GM12878 (cell line): ENCODE data around the gene AMT. TPM values are rescaled to one million over a fixed set of nuclear protein-coding genes. Genes with fewer than 3 reads are reported as not detected.
A peak's percentile ranks its signal among the peaks of the same experiment; 100 is the strongest.

ENCODE experiments used
- BCL3 ChIP-seq: IDR thresholded peaks from 2 replicates; pipeline ENCODE4 v1.6.1; 2011; ENCODE audit warnings: borderline replicate concordance, low read depth, mild to moderate bottlenecking, moderate library complexity, low read length; ENCODE audit not compliant: insufficient read depth, poor library complexity, severe bottlenecking
- BRCA1 ChIP-seq: IDR thresholded peaks from 2 replicates; pipeline ENCODE4 v1.6.1; 2011; ENCODE audit warnings: low read depth, low read length, improper control_type of control experiment
- CBX3 ChIP-seq: fragments of 200-600 bp; sonication (generic); IDR thresholded peaks from 2 replicates; pipeline ENCODE4 v1.6.1; 2016; ENCODE audit warnings: low read depth, borderline replicate concordance
- CBX5 ChIP-seq: sonication (generic); IDR thresholded peaks from 2 replicates; pipeline ENCODE4 v1.6.1; 2016; ENCODE audit warnings: low read depth, moderate library complexity, mild to moderate bottlenecking, inconsistent platforms
- CHD1 ChIP-seq: IDR thresholded peaks from 2 replicates; pipeline ENCODE4 v1.6.1; 2012; ENCODE audit warnings: low read depth, low read length, improper control_type of control experiment
- DPF2 ChIP-seq: fragments of 450-650 bp; IDR thresholded peaks from 2 replicates; pipeline ENCODE4 v1.6.1; 2017; ENCODE audit warnings: mild to moderate bottlenecking
- EED ChIP-seq: sonication (generic); IDR thresholded peaks from 2 replicates; pipeline ENCODE4 v1.6.1; 2016; ENCODE audit warnings: antibody characterized with exemption, low read depth
- EZH2 ChIP-seq: IDR thresholded peaks from 2 replicates; pipeline ENCODE4 v1.6.1; 2012; ENCODE audit warnings: low read depth, mild to moderate bottlenecking, control low read depth, inconsistent platforms, low read length, borderline replicate concordance; ENCODE audit not compliant: control insufficient read depth
- HCFC1 ChIP-seq: fragments of 150-350 bp; IDR thresholded peaks from 2 replicates; pipeline ENCODE4 v1.6.1; 2014; ENCODE audit warnings: low read length
- HDGF ChIP-seq: fragments of 450-650 bp; IDR thresholded peaks from 2 replicates; pipeline ENCODE4 v1.6.1; 2016; ENCODE audit warnings: antibody characterized with exemption
- MAX ChIP-seq: IDR thresholded peaks from 2 replicates; pipeline ENCODE4 v1.6.1; 2012; ENCODE audit warnings: low read depth, low read length, improper control_type of control experiment
- MYB ChIP-seq: fragments of 150-350 bp; IDR thresholded peaks from 2 replicates; pipeline ENCODE4 v1.6.1; 2014; ENCODE audit warnings: mild to moderate bottlenecking, low read depth, low read length, borderline replicate concordance
- MYC ChIP-seq: IDR thresholded peaks from 2 replicates; pipeline ENCODE4 v1.6.1; 2011; ENCODE audit warnings: mild to moderate bottlenecking, low read length, moderate library complexity, inconsistent platforms; ENCODE audit not compliant: insufficient read depth, insufficient replicate concordance, insufficient read length, severe bottlenecking
- NBN ChIP-seq: fragments of 450-650 bp; IDR thresholded peaks from 2 replicates; pipeline ENCODE4 v1.6.1; 2016
- POLR2AphosphoS5 ChIP-seq: IDR thresholded peaks from 2 replicates; pipeline ENCODE4 v1.6.1; 2011; ENCODE audit warnings: mild to moderate bottlenecking, low read length, inconsistent platforms
- RAD21 ChIP-seq: IDR thresholded peaks from 2 replicates; pipeline ENCODE4 v1.6.1; 2011; ENCODE audit warnings: mild to moderate bottlenecking, low read depth, low read length, moderate library complexity; ENCODE audit not compliant: insufficient read depth
- SKIL ChIP-seq: fragments of 450-650 bp; IDR thresholded peaks from 2 replicates; pipeline ENCODE4 v1.6.1; 2017; ENCODE audit warnings: mild to moderate bottlenecking, low read depth, inconsistent platforms; ENCODE audit not compliant: poor library complexity, severe bottlenecking
- USF1 ChIP-seq: IDR thresholded peaks from 2 replicates; pipeline ENCODE4 v1.6.1; 2011; ENCODE audit warnings: borderline replicate concordance, low read depth, mild to moderate bottlenecking, moderate library complexity, mixed read lengths, low read length; ENCODE audit not compliant: insufficient read depth; ENCODE audit errors: extremely low read length
- WRNIP1 ChIP-seq: IDR thresholded peaks from 2 replicates; pipeline ENCODE4 v1.6.1; 2011; ENCODE audit warnings: low read depth, low read length, improper control_type of control experiment, borderline replicate concordance
- ZNF24 ChIP-seq: fragments of 450-650 bp; IDR thresholded peaks from 2 replicates; pipeline ENCODE4 v1.6.1; 2017; ENCODE audit warnings: antibody characterized with exemption, mild to moderate bottlenecking
- ZNF687 ChIP-seq: fragments of 450-650 bp; IDR thresholded peaks from 2 replicates; pipeline ENCODE4 v1.6.1; 2017; ENCODE audit warnings: mild to moderate bottlenecking, moderate library complexity
- ZSCAN29 ChIP-seq: fragments of 450-650 bp; IDR thresholded peaks from 2 replicates; pipeline ENCODE4 v1.6.1; 2017; ENCODE audit warnings: mild to moderate bottlenecking, moderate library complexity
- polyA plus RNA-seq, 11 experiments: library from polyadenylated mRNA; depleted of rRNA in 4 of 11; unstranded in 6 of 11; stranded (reverse) in 5 of 11; fragments of >200 nt; fragmentation: Nextera tagmentation in 4 of 11; fragmentation: Illumina TruSeq in 1 of 11; extraction: Ambion mirVana in 4 of 11; extraction: Trizol in 1 of 11; gene quantifications; 1 replicate in 1 of 11; 2 replicates in 10 of 11; pipeline versions ENCODE4 v1.2.1 to v1.2.3, GENCODE V29; 2011 to 2016; ENCODE audit warnings: inconsistent platforms in 2 of 11, missing spikeins in 2 of 11, low read depth in 1 of 11
- total RNA-seq, 4 experiments: library from RNA; depleted of rRNA in 3 of 4; stranded (reverse); fragments of >200 nt in 3 of 4; fragmentation: Illumina TruSeq in 1 of 4; extraction: Trizol in 1 of 4; gene quantifications; 2 replicates each; pipeline versions ENCODE4 v1.2.1 to v1.2.3, GENCODE V29; 2013 to 2021

Gene AMT
- total and polyA plus RNA-seq, 10 of the 15 experiments (the other 5 are each of a cell fraction or from before 2014, with no cell fraction given), result 0.45 to 7.2 (median 2.6) TPM

- peak; percentile 99 for TF ChIP-seq POLR2AphosphoS5
- no peak for TF ChIP-seq MYB
- no peak for TF ChIP-seq EZH2
- peak; percentile 79; the same call in 1 of the 2 replicates for TF ChIP-seq MAX
- no peak for TF ChIP-seq USF1
- TF ChIP-seq MYC, result peak; percentile 73
- no peak for TF ChIP-seq CBX5
- TF ChIP-seq DPF2, result 0 out of 2 replicates have a peak, but pooled peaks have one; percentile 37
- TF ChIP-seq BRCA1, result no peak
- no peak for TF ChIP-seq RAD21
- TF ChIP-seq NBN, result peak; percentile 69; the same call in 1 of the 2 replicates
- TF ChIP-seq WRNIP1, result no peak
- no peak for TF ChIP-seq SKIL
- TF ChIP-seq BCL3, result no peak
- peak; percentile 36 for TF ChIP-seq ZNF687
- TF ChIP-seq EED, result no peak
- no peak; the same call in 1 of the 2 replicates for TF ChIP-seq HCFC1
- TF ChIP-seq CHD1, result no peak
- TF ChIP-seq CBX3, result no peak
- peak; percentile 29; the same call in 1 of the 2 replicates for TF ChIP-seq ZSCAN29
- TF ChIP-seq ZNF24, result no peak
- peak; percentile 92 for TF ChIP-seq HDGF
Observed at GRCh38 chr3:49411968-49412631, 10.2 kb downstream of the AMT start, which contains the start of the genes RHOA and TCTA (continued).
